Esophagus mucosa (tissue), 1 donor: ENCODE results near the gene OBP2A. TPM values are rescaled to one million over a fixed set of nuclear protein-coding genes. Genes with fewer than 3 reads are reported as not detected.
"Not testable (repeated sequence)": the region's sequence is repeated elsewhere in the genome, so short reads cannot be mapped to it uniquely, and the experiment has no call there.

Experiments
- ATAC-seq: fragments of 200-7000 bp; cut with Tn5 transposase; one replicate; pipeline ENCODE4 v1.9.1; 2020
- total RNA-seq: library from RNA; stranded (reverse); gene quantifications from one replicate; pipeline ENCODE4 v1.2.4, GENCODE V29; 2023
- donor health status: DM: yes; HTN: yes; CAD: no.

The OBP2A gene
- total RNA-seq, 1 donor from 2014 or later, result not detected

DNA sequence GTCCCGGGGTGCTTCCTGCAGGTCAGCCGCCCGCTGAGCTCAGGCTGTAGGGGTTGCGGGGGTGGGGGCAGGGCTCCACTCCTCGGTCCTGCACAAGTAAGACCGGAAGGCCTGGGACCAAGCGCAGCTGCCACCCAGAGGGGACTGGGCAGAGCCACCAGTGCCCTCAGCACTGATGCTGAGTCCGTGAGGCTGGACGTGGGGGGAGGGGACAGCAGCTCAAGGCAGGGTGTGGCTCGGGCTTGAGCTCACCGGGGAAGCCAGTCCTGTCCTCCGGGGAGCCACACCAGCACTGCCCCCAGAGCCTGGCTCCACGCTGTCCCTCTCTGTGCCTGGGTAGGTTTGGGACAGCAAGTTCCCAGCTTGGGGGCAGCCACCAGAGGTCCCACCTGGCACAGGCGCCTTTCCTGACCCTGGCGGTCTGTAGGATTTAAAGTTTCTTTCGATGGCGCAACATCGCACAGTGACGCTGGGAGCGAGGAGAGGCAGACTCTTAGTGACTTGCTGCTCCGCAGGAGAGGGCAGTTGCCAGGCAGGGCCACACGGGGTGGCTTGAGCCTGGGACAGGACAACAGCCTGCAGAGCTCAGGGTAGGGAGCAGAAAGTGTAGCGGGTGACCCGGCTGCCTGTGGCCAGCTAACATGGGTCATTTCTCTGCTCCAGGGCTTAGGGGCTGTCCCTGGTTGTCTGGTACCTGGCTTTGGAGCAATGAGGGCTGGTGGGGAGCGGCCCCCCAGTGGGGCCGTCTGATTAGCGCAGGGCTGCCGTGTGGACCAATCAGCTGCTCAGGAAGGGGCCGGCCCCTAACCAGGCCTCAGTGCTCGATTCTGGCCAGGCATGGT, 19.0 kb upstream of the OBP2A start:
- ATAC-seq, result no peak

DNA sequence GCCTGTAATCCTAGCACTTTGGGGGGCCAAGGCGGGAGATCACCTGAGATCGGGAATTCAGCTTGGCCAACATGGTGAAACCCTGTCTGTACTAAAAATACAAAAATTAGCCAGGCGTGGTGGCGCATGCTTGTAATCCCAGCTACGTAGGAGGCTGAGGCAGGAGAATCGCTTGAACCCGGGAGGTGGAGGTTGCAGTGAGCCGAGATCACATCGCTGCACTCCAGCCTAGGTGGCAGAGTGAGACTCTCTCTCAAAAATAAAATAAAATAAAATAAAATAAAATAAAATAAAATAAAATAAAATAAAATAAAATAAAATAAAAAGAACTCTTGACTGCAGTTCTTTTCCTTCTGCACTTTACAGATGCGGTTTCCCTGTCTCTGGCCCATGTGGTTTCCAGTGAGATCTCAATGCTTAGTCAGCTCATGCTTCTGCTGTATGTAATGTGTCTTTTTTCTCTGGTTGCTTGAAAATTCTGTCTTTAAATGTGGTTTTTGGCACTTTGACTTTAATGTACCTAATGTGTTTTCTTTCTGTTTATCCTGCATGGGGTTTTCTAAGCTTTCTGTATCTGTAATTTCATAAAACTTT, 17.0 kb upstream of the OBP2A start:
- ATAC-seq, result not testable (repeated sequence)

DNA sequence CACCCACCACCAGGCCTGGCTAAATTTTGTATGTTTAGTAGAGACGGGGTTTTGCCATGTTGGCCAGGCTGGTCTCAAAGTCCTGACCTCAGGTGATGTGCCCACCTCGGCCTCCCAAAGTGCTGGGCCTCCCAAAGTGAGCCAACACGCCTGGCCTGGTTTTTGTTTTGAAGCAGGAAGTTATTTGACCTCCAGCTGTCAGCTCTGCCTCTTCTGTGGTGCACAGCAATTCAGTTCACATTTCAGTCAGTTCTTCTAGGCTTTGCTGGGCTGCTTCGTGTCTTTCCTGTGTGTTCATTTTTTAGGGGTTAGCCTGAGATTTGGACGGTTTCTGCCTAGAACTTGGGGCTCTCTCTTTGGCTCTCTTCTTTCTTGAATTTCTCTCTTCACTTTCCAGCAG, 15.8 kb upstream of the OBP2A start:
- no peak for ATAC-seq

DNA sequence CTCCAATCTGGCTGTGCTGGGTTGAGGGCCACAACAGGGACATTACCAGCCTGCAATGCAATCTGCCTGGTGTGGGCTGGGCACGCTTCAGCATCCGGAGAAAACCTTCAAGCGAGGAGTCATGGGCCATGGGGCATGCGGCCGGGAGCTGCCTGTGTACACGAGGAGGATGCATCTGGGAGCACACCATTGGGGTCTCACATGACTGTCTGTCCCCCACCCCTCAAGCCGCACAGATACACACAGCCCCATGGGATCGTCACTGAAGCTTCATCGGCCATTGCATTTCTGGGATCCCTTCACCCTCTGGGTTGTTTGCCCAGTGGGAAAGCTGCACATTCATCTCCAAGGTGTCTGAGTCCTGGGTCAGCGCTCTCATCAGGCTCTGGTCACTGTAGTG, 14.8 kb upstream of the OBP2A start:
- ATAC-seq, result no peak

DNA sequence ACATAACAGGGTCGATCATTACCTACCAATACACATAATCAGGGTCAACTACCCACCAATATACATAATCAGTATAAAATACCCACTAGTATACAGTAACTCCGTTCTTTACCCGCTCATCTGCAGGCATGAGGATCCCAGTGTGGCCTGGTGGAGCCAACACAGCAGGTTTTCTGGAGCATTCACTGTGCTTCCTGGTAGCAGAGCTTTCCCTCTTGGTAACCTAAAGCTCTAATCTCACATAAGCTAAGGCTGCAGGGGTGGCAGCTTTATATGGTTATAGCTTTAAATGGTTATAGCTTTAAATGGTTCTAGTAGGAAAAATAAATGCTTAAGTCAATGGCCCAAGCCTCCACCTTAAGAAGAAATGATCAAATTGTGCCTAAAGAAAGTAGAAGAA, 12.8 kb upstream of the OBP2A start:
- no peak for ATAC-seq

DNA sequence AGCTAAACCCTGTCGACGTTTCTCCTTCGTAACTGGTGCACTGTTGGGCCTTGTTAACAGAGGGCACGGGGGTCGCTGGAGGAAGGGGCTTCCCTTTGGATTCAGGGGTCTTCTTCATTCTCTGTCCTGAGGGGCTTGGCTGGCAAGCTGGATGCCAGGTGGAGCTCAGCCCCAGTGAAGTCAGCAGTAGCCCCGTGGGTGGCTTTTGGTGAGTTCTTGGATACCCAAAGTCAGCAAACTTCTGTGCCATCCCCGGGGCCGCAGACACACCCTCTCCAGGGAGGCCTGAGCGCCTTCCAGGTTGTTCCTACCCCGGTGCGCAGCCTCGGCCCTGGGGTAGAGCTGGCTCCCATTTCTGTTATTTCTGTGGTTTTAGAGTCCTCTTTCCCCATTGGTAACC, 12.3 kb upstream of the OBP2A start:
- no peak for ATAC-seq

DNA sequence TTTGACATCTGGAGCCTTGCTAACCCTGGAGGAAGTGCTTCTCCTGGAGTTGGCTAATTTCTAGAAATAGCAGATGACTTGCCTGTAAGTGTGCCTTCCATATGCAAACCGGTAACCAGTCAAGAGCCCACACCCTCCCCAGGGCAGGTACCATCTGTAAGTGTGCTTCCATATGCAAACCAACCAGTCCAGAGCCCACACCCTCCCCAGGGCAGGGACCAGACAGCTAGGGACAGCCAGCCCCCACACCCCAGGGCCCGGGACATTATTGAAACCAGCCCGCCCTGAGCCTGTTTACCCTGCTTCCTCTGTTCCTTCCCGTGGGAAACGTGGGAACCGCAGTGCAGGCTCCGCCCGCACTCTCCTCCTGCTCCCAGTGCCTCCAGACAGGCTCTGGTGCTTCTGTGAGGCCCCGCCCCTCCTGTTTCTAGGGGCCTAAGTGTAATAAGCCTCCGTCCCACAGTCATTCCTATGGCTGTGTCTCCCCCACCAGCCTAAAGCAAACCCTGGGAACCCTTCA, 11.7 kb upstream of the OBP2A start:
- ATAC-seq, result not testable (repeated sequence)

DNA sequence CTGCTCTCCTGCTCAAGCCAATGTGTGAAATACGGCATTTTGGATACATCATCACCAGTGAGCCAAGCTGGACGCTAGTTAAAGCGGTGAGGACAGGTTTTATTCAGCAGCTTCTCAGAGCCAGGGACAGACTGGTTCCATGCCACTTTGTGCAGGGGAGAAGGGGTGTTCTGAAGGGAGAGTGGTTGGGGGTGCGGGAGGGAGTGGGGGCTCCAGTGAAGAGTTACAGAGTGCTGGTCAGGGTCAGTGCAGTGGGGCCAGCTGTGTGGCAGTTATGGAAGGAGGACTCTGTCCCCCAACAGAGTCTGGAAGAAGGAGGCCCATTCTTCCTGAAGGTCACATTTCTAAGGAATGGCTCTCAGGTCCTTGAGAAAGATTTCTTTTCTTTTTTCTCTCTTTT, 11.1 kb upstream of the OBP2A start:
- ATAC-seq, result not testable (repeated sequence)

DNA sequence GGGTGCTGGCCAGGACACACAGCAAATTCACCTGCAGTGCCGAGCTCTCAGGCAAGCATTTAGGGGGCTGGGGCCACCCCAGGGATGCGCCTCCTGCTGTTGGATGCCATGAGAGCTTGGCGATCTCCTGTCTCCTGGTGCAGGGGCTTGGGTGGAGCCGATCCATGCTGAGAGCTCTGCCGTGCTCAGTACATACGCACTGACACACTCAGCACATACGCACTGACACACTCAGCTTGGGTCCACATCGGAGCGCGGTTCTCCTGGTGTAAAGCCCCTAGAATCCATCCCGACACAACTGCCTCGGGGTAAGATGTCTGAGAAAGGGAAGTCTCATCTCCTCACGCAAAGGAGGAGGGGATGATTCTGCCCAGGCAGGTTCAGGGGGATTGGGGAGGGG, 10.3 kb upstream of the OBP2A start:
- not testable (repeated sequence) for ATAC-seq

DNA sequence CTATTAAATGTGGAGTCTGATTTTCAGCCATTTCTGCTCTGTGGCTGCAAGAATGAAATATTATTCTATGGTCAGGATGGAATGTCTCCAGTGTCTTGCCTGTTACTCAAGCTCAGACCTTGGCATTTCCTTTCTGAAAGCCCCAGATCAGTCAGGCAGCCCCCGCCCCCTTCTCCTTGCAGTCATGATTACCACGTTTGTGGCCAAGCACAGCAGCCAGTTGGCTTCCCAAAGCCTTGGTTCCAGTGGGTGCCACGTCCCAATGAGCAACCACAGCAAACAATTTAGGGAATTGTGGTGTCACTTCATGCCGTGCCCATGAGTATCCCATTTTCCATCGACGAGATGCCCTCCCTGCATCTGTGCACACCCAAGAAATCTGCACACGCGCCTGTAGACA, 9.7 kb upstream of the OBP2A start:
- ATAC-seq, result no peak

DNA sequence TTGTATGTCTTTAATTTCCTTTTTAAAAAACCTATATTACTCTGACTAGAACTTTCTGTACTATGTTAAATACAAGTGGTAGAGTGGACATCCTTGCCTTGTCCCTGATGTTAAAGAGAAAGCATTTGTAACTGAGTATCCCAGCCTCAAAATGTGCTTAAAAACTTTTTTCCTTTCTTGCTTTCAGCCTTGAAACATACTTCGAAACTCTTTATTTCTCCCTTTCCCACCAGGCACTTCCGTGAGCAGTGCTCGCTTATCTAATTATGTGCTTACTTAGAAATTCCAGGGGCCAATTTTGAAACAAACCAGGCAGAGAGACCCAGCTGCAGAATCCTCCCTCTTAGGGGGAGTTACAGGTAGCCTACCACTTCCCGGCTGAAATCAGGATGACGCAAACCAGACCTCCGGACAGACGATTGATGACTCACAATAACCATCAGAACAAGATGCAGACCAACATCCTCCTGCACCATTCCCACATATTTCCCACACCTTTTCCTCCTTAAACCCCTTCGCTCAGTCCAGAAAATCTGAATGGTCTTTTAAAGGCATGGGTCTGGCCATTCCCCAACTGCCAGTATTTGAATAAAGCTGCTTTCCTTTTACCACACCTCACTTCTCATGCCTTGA, 2.5 kb upstream of the OBP2A start:
- not testable (repeated sequence) for ATAC-seq

DNA sequence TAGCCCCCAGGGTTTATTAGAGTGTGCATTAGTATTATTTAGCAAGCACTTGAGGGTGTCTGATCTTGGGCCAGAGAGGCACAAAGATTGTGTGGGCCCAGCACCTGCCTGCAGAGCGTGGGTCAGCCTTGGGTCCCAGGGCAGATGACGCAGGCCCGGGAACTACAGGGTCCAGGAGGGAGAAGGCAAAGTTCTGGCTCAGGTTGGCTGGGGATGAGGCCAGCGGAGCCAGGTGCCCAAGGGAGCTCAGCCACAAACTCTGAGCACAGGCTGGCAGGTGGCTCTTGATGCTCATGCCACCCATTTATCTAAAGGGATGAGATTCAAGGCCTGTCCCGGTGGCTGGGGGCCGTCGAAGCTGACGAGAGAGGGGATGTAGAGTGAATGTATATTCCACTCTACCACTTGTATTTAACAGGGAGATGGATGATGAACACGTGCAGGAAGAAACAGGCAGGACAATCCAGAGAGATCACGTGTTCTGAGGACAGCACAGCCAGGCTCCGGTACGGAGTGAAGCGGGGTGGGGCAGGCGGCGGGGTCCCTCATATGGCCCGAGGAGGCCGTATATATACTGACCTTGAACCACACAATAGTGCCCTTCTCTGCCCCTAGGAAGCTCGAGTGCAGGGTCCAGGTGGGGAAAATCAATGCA, 818 bp upstream of the OBP2A start:
- no peak for ATAC-seq

DNA sequence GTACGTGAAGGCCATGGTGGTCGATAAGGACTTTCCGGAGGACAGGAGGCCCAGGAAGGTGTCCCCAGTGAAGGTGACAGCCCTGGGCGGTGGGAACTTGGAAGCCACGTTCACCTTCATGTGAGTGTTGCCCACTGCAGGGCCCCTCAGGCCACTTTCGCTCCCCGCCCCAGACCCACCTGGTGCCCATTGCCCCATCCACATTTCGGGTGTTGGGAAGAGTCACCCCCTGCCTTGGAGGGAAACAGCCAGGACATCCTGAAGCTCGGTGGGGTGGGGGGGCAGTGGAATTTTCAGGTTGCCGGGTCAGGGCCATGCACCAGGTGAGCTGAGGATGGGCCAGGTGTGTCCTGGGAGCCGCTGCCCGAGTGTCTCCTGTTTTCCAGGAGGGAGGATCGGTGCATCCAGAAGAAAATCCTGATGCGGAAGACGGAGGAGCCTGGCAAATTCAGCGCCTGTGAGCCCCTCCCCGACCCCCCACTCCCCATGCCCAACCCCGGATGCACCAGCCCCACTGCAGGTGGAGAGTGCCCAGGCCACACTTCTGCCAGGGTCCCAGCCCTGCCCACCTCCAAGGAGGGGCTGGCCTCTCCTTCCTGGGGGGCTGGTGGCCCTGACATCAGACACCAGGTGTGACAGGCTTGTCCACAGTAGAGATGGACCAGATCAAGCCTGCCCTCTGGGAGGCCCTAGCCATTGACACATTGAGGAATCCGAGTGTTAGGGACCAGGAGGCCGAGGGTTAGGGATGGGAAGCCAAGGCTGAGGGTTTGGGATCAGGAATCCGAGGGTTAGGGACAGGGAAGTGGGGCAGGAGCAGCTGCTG, 1.1 kb downstream of the OBP2A start:
- ATAC-seq, result not testable (repeated sequence)

DNA sequence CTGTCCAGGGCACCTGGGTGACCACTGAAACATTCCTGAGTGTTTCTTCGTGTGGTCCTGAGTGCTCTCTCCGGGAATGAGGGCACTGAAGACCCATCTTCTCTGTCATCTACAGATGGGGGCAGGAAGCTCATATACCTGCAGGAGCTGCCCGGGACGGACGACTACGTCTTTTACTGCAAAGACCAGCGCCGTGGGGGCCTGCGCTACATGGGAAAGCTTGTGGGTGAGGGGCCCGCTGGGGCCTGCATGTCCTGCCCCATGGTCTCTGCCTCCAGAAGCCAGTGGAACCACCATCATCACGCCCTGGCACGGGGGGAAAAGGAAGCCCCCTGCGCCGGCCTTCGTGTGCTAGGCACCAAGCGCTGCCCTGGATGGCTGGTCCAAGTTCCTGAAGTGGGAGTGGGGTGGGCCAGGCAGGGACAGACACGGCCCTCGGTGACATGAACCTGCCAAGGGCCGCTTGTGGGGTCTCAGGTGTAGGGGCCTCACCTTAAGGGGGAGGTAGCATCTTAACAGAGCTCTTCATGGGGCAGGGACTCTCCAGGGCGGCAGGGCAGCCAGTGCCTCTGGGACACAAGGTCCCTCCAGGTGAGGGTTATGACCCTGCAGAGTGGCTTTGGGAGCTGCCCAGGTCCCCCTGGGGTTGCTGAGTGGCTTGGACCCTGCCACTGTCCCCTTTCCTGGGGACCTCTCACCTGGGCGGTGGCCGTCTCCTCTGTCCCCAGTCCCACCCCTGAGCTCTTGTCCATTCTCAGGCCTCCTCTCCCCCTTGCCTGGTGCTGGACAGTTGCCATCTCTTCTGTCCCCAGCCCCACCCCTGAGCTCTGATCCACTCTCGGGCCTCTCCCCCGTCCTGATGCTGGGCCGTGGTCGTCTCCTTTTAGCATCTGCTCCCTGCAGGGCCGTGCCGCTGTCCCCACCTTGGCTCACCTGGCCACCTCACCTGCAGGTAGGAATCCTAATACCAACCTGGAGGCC, 2.1 kb downstream of the OBP2A start:
- ATAC-seq, result no peak

DNA sequence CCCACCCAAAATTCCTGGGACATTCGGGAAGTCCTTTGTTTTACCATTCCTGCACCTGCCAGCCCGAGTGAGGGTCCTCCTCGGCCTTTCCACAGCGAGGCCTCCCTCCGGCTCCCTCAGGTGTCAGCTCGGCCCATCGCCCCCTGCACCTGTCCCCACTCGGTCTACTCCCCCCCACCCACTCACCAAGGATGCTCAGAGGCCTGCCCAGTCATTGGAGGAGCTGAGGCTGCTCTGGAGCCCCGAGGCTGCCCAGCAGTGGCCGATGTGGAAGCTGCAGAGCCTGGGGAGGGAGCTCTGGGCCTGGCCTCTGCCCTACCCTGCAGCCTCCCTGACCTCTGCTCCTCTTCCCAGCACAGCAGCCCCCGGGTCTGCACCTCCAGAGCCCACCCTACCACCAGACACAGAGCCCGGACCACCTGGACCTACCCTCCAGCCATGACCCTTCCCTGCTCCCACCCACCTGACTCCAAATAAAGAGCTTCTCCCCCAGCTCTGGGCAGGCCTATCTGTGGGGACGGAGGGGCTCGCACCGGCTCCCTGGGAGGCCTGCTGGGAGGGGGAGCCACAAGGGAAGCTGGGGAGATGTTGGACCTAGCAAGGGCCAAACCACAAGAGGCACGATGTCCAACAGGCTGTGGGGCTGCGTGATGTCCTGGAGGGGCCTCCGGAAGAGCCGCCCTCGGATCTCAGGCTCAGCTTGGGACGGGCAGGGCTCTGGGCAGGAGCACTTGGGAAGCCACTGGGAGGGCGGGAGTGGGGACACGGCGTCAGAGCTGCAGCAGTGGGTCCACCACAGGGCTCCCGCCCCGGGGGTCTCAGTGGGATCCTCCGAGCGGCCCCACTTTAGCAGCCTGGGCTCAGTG, 3.8 kb downstream of the OBP2A start:
- not testable (repeated sequence) for ATAC-seq

DNA sequence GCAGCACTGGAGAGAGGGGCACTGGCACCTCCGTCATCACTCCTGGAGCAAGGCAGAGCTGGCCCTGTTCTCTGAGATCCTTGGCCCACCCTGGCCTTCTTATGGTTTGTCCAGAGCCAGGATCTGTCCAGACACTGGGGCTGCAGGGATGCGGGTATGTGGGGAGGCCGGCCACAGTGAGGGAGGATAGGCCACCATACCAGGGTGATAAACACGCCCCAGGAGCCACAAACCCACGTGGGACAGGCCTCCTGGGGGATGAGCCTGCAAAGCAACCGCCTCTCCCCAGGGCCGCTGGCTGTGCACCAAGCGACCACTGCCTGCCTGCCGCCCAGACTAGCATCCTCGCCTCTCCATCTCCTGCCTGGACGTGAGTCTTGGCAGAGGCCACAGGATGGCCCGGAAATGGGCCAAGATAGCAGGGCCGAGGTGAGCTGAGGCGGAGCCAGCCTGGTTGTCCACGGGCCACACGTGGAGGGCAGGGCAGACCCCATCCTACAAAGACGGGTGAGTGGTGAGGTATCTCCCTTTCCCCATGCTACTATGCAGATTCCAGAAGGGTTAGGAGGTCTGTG, 4.5 kb downstream of the OBP2A start:
- ATAC-seq, result no peak

DNA sequence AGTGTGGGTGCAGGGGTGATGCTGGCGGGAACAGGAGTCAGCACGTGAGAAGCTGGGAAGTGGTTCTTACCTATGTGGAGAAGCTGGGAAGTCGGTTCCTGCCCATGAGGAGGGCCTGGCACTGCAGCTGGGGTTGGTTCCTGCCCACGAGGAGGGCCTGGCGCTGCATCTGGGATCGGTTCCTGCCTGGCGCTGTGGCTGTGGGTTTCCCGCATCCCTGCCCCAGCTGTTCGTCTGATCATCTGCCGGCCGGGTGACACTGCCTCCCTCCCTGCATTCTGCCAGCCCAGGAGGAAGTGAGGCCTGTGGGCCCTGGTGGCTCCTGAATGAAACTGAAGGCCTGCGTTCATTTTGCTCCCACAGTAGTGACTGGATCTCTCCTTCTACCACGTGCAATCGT, 5.1 kb downstream of the OBP2A start:
- ATAC-seq, result no peak

DNA sequence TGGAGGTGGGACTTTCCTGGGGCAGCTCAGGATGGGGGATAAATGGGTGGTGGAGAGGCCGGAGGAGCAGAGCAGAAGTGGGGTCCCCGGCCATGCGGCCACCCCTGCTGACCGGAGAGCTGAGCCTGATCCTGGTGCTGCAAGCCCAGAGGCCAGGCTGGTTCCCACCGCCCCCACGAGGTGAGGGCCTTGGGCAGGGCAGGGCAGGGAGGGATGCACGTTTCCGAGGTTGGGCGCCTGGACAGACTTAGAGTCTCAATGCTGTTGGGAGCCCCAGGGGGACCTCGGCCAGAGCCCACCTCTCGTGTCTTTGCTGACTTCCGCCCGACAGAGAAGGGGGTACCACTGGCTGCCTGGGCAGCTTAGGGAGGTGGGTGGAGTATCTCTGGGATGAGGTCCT, 5.5 kb downstream of the OBP2A start:
- no peak for ATAC-seq

DNA sequence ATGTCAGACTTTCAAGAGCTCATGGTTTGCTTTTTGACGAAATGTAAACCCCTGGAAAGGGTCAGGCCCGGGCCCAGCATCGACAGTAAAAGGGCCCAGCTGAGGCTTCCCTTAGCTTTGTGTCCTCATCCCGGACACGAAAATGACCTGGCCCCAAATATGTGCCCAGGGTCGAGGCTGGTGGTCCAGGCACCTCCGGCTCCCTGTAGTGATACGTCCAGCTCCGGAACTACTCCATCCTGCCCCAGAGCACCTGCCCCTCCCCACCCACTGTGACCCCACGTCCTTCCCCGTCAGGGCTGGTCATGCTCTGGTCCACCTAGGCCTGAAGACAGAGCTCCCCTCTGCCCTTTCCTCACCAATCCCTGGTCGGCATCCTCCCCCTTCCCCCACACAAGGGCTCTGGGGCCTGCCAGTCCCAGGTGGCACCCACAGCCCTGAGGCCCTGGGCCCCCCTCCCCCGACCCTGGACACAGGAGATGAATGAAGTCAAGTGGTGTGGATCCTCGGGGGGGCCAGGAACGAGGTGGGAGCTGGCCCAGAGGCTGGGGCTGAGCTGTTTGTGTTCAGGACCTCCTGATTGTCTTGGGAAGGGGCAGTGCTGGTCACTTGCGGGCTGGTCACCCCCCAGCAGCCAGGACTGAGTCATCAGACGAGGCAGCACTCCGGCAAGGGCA, 6.2 kb downstream of the OBP2A start:
- ATAC-seq, result no peak
